ENCODE measurements around the gene TCF19.
"Not testable (repeated sequence)": the region's sequence is repeated elsewhere in the genome, so short reads cannot be mapped to it uniquely, and the experiment has no call there.

DNA sequence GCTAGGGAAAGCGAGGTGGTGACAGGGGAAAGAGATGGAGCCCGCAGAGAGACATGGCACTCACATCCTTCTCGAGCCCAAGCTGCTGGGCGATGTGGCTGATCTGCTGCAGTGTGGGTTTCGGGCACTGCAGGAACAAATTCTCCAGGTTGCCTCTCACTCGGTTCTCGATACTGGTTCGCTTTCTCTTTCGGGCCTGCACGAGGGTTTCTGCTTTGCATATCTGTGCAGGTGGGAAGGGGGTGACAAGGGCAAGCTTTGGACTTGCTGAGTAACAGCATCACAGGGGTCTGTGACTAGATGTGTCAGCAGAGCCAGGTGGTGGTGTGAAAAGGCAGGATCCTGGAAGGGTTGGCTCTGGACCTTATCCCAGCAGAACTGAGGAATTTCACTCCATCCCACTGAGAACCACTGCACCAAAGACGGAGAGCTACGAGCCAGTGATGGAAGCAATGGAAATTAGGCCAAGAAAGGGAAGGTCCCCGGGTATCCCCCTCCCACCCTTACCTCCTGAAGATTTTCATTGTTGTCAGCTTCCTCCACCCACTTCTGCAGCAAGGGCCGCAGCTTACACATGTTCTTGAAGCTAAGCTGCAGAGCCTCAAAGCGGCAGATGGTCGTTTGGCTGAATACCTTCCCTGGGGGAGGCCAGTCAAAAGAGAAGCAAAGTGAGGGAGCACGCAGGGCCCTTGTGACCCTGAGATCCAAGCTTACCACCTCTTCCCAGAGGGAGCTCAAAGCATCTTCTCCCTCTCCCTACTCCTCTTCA lies 6.9 kb downstream of the TCF19 start:
- TF ChIP-seq, protein P1, sequence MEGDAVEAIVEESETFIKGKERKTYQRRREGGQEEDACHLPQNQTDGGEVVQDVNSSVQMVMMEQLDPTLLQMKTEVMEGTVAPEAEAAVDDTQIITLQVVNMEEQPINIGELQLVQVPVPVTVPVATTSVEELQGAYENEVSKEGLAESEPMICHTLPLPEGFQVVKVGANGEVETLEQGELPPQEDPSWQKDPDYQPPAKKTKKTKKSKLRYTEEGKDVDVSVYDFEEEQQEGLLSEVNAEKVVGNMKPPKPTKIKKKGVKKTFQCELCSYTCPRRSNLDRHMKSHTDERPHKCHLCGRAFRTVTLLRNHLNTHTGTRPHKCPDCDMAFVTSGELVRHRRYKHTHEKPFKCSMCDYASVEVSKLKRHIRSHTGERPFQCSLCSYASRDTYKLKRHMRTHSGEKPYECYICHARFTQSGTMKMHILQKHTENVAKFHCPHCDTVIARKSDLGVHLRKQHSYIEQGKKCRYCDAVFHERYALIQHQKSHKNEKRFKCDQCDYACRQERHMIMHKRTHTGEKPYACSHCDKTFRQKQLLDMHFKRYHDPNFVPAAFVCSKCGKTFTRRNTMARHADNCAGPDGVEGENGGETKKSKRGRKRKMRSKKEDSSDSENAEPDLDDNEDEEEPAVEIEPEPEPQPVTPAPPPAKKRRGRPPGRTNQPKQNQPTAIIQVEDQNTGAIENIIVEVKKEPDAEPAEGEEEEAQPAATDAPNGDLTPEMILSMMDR (conservative IDR thresholded peaks at IDR 0.05; ENCODE audit: low read depth, low read length): not testable (repeated sequence)
- not testable (repeated sequence) for TF ChIP-seq EZH2 (IDR thresholded peaks at IDR 0.05; ENCODE audit: borderline replicate concordance, low read depth, low read length, poor library complexity, severe bottlenecking)

All from A673 (cell line).